DOHH2 (cell line): Measurements from ENCODE around the gene EEF1B2.

Experiments
- H3F3A ChIP-seq: fragments of 200-600 bp; sonication (generic), shearing (Covaris generic); 2 replicates; pipeline ENCODE4 v1.6.0; 2016; ENCODE audit warnings: antibody characterized with exemption, mild to moderate bottlenecking; ENCODE audit not compliant: control insufficient read depth, insufficient read depth
- H3K27ac ChIP-seq: fragments of 200-600 bp; sonication (generic); 2 replicates; pipeline ENCODE4 v1.5.1; 2014; ENCODE audit warnings: low read depth, mild to moderate bottlenecking, low read length, moderate library complexity
- H3K27me3 ChIP-seq: fragments of 200-600 bp; sonication (generic); 2 replicates; pipeline ENCODE4 v1.6.1; 2014; ENCODE audit warnings: mild to moderate bottlenecking, low read length, mixed read lengths; ENCODE audit not compliant: control insufficient read depth
- H3K36me3 ChIP-seq: fragments of 200-600 bp; sonication (generic); 2 replicates; pipeline ENCODE4 v1.6.1; 2014; ENCODE audit warnings: mild to moderate bottlenecking, low read length, moderate library complexity, mixed read lengths; ENCODE audit not compliant: control insufficient read depth
- H3K4me1 ChIP-seq: fragments of 200-600 bp; sonication (generic); 2 replicates; pipeline ENCODE4 v1.6.1; 2014; ENCODE audit warnings: mild to moderate bottlenecking, low read length, mixed read lengths; ENCODE audit not compliant: control insufficient read depth
- H3K4me2 ChIP-seq: fragments of 200-600 bp; sonication (generic); 2 replicates; pipeline ENCODE4 v1.6.0; 2014; ENCODE audit warnings: mild to moderate bottlenecking, low read length, moderate library complexity
- H3K4me3 ChIP-seq: fragments of 200-600 bp; sonication (generic); 2 replicates; pipeline ENCODE4 v1.5.1; 2014; ENCODE audit warnings: mild to moderate bottlenecking, low read length, mixed read lengths
- H3K79me2 ChIP-seq: fragments of 200-600 bp; sonication (generic); 2 replicates; pipeline ENCODE4 v1.6.1; 2014; ENCODE audit warnings: mild to moderate bottlenecking, low read length, mixed read lengths; ENCODE audit not compliant: control insufficient read depth
- H3K9me2 ChIP-seq: fragments of 200-600 bp; sonication (generic); replicated peaks from 2 replicates; pipeline ENCODE4 v1.6.1; 2014; ENCODE audit warnings: mild to moderate bottlenecking, low read length, mixed read lengths; ENCODE audit not compliant: control insufficient read depth
- H3K9me3 ChIP-seq: fragments of 200-600 bp; sonication (generic); 2 replicates; pipeline ENCODE4 v1.6.1; 2014; ENCODE audit warnings: antibody characterized with exemption, low read length, mixed read lengths; ENCODE audit not compliant: control insufficient read depth, insufficient read depth
- H4K20me1 ChIP-seq: fragments of 200-600 bp; sonication (generic); 2 replicates; pipeline ENCODE4 v1.6.0; 2014; ENCODE audit warnings: low read depth, mild to moderate bottlenecking, antibody characterized with exemption, low read length, moderate library complexity; ENCODE audit not compliant: control insufficient read depth, insufficient read depth
- EZH2phosphoT487 ChIP-seq: fragments of 200-600 bp; sonication (generic); IDR thresholded peaks from 2 replicates; pipeline ENCODE4 v1.6.1; 2017; ENCODE audit warnings: borderline replicate concordance, mild to moderate bottlenecking, antibody characterized with exemption, low read length, moderate library complexity, mixed read lengths
- TF ChIP-seq, protein P1 (sequence below): fragments of 200-600 bp; sonication (generic); IDR thresholded peaks from one replicate; pipeline ENCODE4 v1.5.1; 2014; ENCODE audit warnings: antibody characterized with exemption, mild to moderate bottlenecking, low read depth, low read length; ENCODE audit not compliant: poor library complexity, severe bottlenecking

EEF1B2 gene

DNA sequence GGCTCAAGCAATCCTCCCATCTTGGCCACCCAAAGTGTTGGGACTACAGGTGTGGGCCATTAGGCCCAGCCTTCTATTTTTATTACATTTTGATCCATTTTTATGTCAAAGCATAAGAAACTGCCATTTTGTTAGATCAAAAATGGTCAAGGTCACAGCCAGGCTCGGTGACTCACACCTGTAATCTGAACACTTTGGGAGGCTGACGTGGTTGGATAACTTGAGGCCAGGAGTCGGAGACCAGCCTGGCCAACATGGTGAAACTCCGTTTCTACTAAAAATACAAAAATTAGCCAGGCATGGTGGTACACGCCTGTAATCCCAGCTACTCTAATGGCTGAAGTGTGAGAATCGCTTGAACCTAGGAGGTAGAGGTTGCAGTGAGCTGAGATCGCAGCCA, 49.2 kb downstream of the EEF1B2 start:
- Histone ChIP-seq H3K4me1 (no peaks in the 10 kb centered on the region), H4K20me1 (no peaks in the 10 kb centered on the region), H3K4me3 (no peak overlapping the region), H3K9me2 (no peaks in the 10 kb centered on the region), H3K36me3 (no peaks in the 10 kb centered on the region), H3K27me3 (peaks cover 9% of the 10 kb centered on the region), H3K79me2 (no peaks in the 10 kb centered on the region), H3K9me3 (no peaks in the 10 kb centered on the region), H3F3A (no peaks in the 10 kb centered on the region), H3K4me2 (no peak overlapping the region), H3K27ac (no peak overlapping the region)
- TF ChIP-seq, protein P1, sequence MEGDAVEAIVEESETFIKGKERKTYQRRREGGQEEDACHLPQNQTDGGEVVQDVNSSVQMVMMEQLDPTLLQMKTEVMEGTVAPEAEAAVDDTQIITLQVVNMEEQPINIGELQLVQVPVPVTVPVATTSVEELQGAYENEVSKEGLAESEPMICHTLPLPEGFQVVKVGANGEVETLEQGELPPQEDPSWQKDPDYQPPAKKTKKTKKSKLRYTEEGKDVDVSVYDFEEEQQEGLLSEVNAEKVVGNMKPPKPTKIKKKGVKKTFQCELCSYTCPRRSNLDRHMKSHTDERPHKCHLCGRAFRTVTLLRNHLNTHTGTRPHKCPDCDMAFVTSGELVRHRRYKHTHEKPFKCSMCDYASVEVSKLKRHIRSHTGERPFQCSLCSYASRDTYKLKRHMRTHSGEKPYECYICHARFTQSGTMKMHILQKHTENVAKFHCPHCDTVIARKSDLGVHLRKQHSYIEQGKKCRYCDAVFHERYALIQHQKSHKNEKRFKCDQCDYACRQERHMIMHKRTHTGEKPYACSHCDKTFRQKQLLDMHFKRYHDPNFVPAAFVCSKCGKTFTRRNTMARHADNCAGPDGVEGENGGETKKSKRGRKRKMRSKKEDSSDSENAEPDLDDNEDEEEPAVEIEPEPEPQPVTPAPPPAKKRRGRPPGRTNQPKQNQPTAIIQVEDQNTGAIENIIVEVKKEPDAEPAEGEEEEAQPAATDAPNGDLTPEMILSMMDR, result no peak
- no peak for TF ChIP-seq EZH2phosphoT487

DNA sequence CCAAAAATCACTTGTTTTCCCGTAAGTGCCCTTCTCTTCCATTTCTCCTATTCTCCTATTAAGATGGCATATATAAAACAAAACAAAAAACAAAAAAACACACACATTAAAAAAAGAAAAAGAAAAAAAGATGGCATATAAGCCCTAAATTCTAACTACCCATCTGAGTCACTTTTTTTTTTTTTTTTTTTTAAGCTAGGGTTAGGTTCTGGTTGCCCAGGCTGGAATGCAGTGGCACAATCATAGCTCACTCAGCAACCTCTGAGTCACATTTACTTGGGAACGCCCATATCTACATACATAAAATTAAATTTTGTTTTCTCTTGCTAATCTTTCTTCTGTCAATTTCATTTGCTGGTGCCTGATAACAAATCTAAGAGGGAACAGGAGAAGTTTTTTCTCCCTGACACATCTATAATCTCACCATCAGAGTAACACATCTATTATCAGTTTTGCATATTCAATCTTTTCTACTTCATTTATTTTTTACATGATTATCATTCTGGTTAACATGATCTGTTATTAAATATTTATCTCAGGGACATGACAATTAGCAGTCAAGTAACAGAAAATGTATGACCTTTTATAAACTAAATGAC, 52.1 kb downstream of the EEF1B2 start:
- Histone ChIP-seq H3K36me3 (no peaks in the 10 kb centered on the region), H3K27me3 (peaks cover 5% of the 10 kb centered on the region; the same call in 1 of the 2 replicates), H3K79me2 (no peaks in the 10 kb centered on the region), H3K4me2 (no peak overlapping the region), H3K4me3 (no peak overlapping the region), H3K4me1 (no peaks in the 10 kb centered on the region), H3K9me2 (no peaks in the 10 kb centered on the region), H3F3A (no peaks in the 10 kb centered on the region), H4K20me1 (no peaks in the 10 kb centered on the region), H3K27ac (no peak overlapping the region), H3K9me3 (no peaks in the 10 kb centered on the region)
- TF ChIP-seq, protein P1, result no peak
- no peak for TF ChIP-seq EZH2phosphoT487
